ENCODE measurements around the gene COL23A1. TPM values are rescaled to one million over a fixed set of nuclear protein-coding genes. Genes with fewer than 3 reads are reported as not detected.

Gene COL23A1
- total RNA-seq, 4 donors from 2014 or later, result 0.83 to 1.8 (median 1.5) TPM

- no peaks in the 10 kb centered on the region for H3K9me3 ChIP-seq
- TF ChIP-seq EP300 (IDR thresholded peaks at IDR 0.05) (no peak), CTCF (IDR thresholded peaks at IDR 0.05) (no peak), POLR2AphosphoS5 (IDR thresholded peaks at IDR 0.05) (no peak), POLR2A (IDR thresholded peaks at IDR 0.05; ENCODE audit: low read depth) (no peak)
- H3K4me1 ChIP-seq, result no peaks in the 10 kb centered on the region
- intact Hi-C loops (cut with DNase I), result no loop called here
- H3K4me3 ChIP-seq, result no peak overlapping the region
- H3K36me3 ChIP-seq, result no peaks in the 10 kb centered on the region
- no peak for DNase-seq (ENCODE audit: extremely low spot score)
- H3K27ac ChIP-seq (replicated peaks in 1 of 4), result no peak overlapping the region
- H3K27me3 ChIP-seq, result no peaks in the 10 kb centered on the region
- WGBS, result 92% methylated on average over 19 of the region's 19 CpGs
These were observed 275.0 kb downstream of the COL23A1 start for GRCh38 chr5:178314961-178315820.

GRCh38 chr5:178314061-178314660 is 276.0 kb downstream of the COL23A1 start:
- no peaks in the 10 kb centered on the region for H3K36me3 ChIP-seq
- WGBS, result 84% methylated on average over 12 of the region's 17 CpGs
- no peak for DNase-seq (ENCODE audit: extremely low spot score)
- intact Hi-C loops (cut with DNase I), result no loop called here
- H3K4me3 ChIP-seq, result no peak overlapping the region
- H3K4me1 ChIP-seq, result no peaks in the 10 kb centered on the region
- H3K9me3 ChIP-seq, result no peaks in the 10 kb centered on the region
- TF ChIP-seq POLR2AphosphoS5 (IDR thresholded peaks at IDR 0.05), result no peak
- no peak for TF ChIP-seq EP300 (IDR thresholded peaks at IDR 0.05)
- no peak for TF ChIP-seq POLR2A (IDR thresholded peaks at IDR 0.05; ENCODE audit: low read depth)
- TF ChIP-seq CTCF (IDR thresholded peaks at IDR 0.05), result no peak
- no peak overlapping the region for H3K27ac ChIP-seq (replicated peaks in 1 of 4)
- no peaks in the 10 kb centered on the region for H3K27me3 ChIP-seq

- TF ChIP-seq CTCF (IDR thresholded peaks at IDR 0.05) (no peak), EP300 (IDR thresholded peaks at IDR 0.05) (no peak), POLR2A (IDR thresholded peaks at IDR 0.05; ENCODE audit: low read depth) (no peak), POLR2AphosphoS5 (IDR thresholded peaks at IDR 0.05) (no peak)
- 93% methylated on average over 11 of the region's 11 CpGs for WGBS
- Histone ChIP-seq H3K4me3 (no peak overlapping the region), H3K9me3 (no peaks in the 10 kb centered on the region), H3K36me3 (no peaks in the 10 kb centered on the region), H3K27ac (replicated peaks in 1 of 4) (no peak overlapping the region), H3K27me3 (no peaks in the 10 kb centered on the region), H3K4me1 (no peaks in the 10 kb centered on the region)
- intact Hi-C loops (cut with DNase I), result no loop called here
- no peak for DNase-seq (ENCODE audit: extremely low spot score)
These were observed 276.9 kb downstream of the COL23A1 start for GRCh38 chr5:178313316-178313715.

- TF ChIP-seq CTCF (IDR thresholded peaks at IDR 0.05) (no peak), POLR2A (IDR thresholded peaks at IDR 0.05; ENCODE audit: low read depth) (no peak), POLR2AphosphoS5 (IDR thresholded peaks at IDR 0.05) (peak in 1 of 2 donors; percentile 24), EP300 (IDR thresholded peaks at IDR 0.05) (no peak)
- Histone ChIP-seq H3K27me3 (no peaks in the 10 kb centered on the region), H3K9me3 (no peaks in the 10 kb centered on the region), H3K4me3 (no peak overlapping the region), H3K27ac (replicated peaks in 1 of 4) (no peak overlapping the region), H3K36me3 (no peaks in the 10 kb centered on the region), H3K4me1 (no peaks in the 10 kb centered on the region)
- WGBS, result 63% methylated on average over 18 of the region's 18 CpGs
- intact Hi-C loops (cut with DNase I), result no loop called here
- no peak for DNase-seq (ENCODE audit: extremely low spot score)
These were observed 277.3 kb downstream of the COL23A1 start for GRCh38 chr5:178312880-178313282.
